Cardiac muscle cell (in vitro differentiated cells and primary cell): ENCODE results near the gene AGPAT3. TPM values are rescaled to one million over a fixed set of nuclear protein-coding genes. Genes with fewer than 3 reads are reported as not detected.

Experiments
- DNase-seq, 2 donors: peaks; one replicate each; pipeline versions ENCODE4 v3.0.0 to v3.0.0-alpha.2; 2010 to 2017; ENCODE audit warnings: low read depth in 1 of 2, low spot score in 1 of 2
- H3K27ac ChIP-seq: fragments of 200-600 bp; sonication (generic); 2 replicates; pipeline ENCODE4 v1.5.1; 2016
- H3K27me3 ChIP-seq: fragments of 200-600 bp; sonication (generic); 2 replicates; pipeline ENCODE4 v1.6.0; 2016; ENCODE audit warnings: control low read depth
- H3K36me3 ChIP-seq: fragments of 200-600 bp; sonication (generic); 2 replicates; pipeline ENCODE4 v1.5.1; 2016; ENCODE audit warnings: control low read depth
- H3K4me1 ChIP-seq: fragments of 200-600 bp; sonication (generic); 2 replicates; pipeline ENCODE4 v1.8.1; 2017; ENCODE audit warnings: low read depth, mild to moderate bottlenecking, mixed run types
- H3K4me3 ChIP-seq: fragments of 200-600 bp; sonication (generic); 2 replicates; pipeline ENCODE4 v1.5.1; 2016; ENCODE audit warnings: mild to moderate bottlenecking
- H3K9me3 ChIP-seq: fragments of 200-600 bp; sonication (generic); 2 replicates; pipeline ENCODE4 v1.5.1; 2017; ENCODE audit warnings: low read depth, mild to moderate bottlenecking, control low read depth
- CTCF ChIP-seq: IDR thresholded peaks from 2 replicates; pipeline ENCODE4 v1.5.1; 2012; ENCODE audit warnings: low read depth, mild to moderate bottlenecking, low read length
- polyA plus RNA-seq: library from polyadenylated mRNA; unstranded; fragments of >200 nt; fragmentation: Nextera tagmentation; extraction: Ambion mirVana; gene quantifications from 2 replicates; pipeline ENCODE4 v1.2.1, GENCODE V29; 2016
- total RNA-seq: library from RNA; depleted of rRNA; stranded (reverse); fragments of >200 nt; gene quantifications from 2 replicates; pipeline ENCODE4 v1.2.3, GENCODE V29; 2016

Gene AGPAT3
- total and polyA plus RNA-seq, 2 experiments from 2014 or later, result 12.4 to 23.6 TPM

GRCh38 chr21:43988016-43988415 is 123.0 kb downstream of the AGPAT3 start:
- DNase-seq, result no peak
- Histone ChIP-seq H3K27me3 (peaks cover 6% of the 10 kb centered on the region), H3K4me1 (no peaks in the 10 kb centered on the region), H3K36me3 (no peaks in the 10 kb centered on the region), H3K4me3 (no peak overlapping the region), H3K9me3 (no peaks in the 10 kb centered on the region), H3K27ac (no peak overlapping the region)
- TF ChIP-seq CTCF, result no peak

GRCh38 chr21:43988506-43989230 is 123.6 kb downstream of the AGPAT3 start:
- no peaks in the 10 kb centered on the region for H3K9me3 ChIP-seq
- H3K27me3 ChIP-seq, result peaks cover 6% of the 10 kb centered on the region
- H3K27ac ChIP-seq, result no peak overlapping the region
- TF ChIP-seq CTCF, result no peak
- H3K4me1 ChIP-seq, result no peaks in the 10 kb centered on the region
- no peak overlapping the region for H3K4me3 ChIP-seq
- DNase-seq, result no peak
- no peaks in the 10 kb centered on the region for H3K36me3 ChIP-seq

- TF ChIP-seq CTCF, result no peak
- no peaks in the 10 kb centered on the region for H3K4me1 ChIP-seq
- no peak overlapping the region for H3K4me3 ChIP-seq
- DNase-seq, result no peak
- no peak overlapping the region for H3K27ac ChIP-seq
- no peaks in the 10 kb centered on the region for H3K9me3 ChIP-seq
- no peaks in the 10 kb centered on the region for H3K36me3 ChIP-seq
- H3K27me3 ChIP-seq, result peaks cover 6% of the 10 kb centered on the region
Observed at GRCh38 chr21:43989401-43989800, 124.4 kb downstream of the AGPAT3 start.

GRCh38 chr21:43991447-43991991 is 126.5 kb downstream of the AGPAT3 start:
- no peak overlapping the region for H3K4me3 ChIP-seq
- DNase-seq, result no peak
- H3K27ac ChIP-seq, result no peak overlapping the region
- no peaks in the 10 kb centered on the region for H3K4me1 ChIP-seq
- no peak for TF ChIP-seq CTCF
- no peaks in the 10 kb centered on the region for H3K27me3 ChIP-seq
- H3K9me3 ChIP-seq, result no peaks in the 10 kb centered on the region
- no peaks in the 10 kb centered on the region for H3K36me3 ChIP-seq

- Histone ChIP-seq H3K36me3 (no peaks in the 10 kb centered on the region), H3K4me3 (no peak overlapping the region), H3K27me3 (no peaks in the 10 kb centered on the region), H3K4me1 (no peaks in the 10 kb centered on the region), H3K9me3 (no peaks in the 10 kb centered on the region), H3K27ac (no peak overlapping the region)
- DNase-seq, result no peak
- TF ChIP-seq CTCF, result no peak
Observed at GRCh38 chr21:43992121-43992520, 127.1 kb downstream of the AGPAT3 start.
